Endothelial cell of umbilical vein (primary cell): Measurements from ENCODE around the gene PPP2R2C. TPM values are rescaled to one million over a fixed set of nuclear protein-coding genes. Genes with fewer than 3 reads are reported as not detected.

Source experiments
- BruUV-seq: library from RNA; stranded (reverse); fragments of 400-500 nt; replicated peaks from 2 replicates; lab custom pipeline; 2021; lab: Mats Ljungman, UMichigan
- CTCF ChIA-PET: fragments of 300-600, 350-600 bp; sonication (Branson Sonifier 250); formaldehyde crosslinking; loops from one replicate; lab custom pipeline; 2021; ENCODE audit warnings: antibody characterized with exemption, inconsistent platforms; lab: Charles Lee
- POLR2A ChIA-PET: fragments of 300-600, 350-600 bp; sonication (Branson Sonifier 250); formaldehyde crosslinking; loops from one replicate; lab custom pipeline; 2021; ENCODE audit warnings: antibody characterized with exemption, inconsistent platforms; lab: Charles Lee
- DNase-seq: peaks from one replicate; pipeline ENCODE4 v3.0.0-alpha.2; 2011; ENCODE audit warnings: low read depth, low spot score
- FAIRE-seq: peaks from 2 replicates; lab custom pipeline; 2011; peaks lifted over from hg19 to GRCh38; lab: Jason Lieb, UNC
- H2AFZ ChIP-seq: 2 replicates; pipeline ENCODE4 v1.6.0; 2012; ENCODE audit warnings: low read depth, low read length, control low read depth, inconsistent platforms
- H3K27ac ChIP-seq: 2 replicates; pipeline ENCODE4 v1.5.1; 2011; ENCODE audit warnings: low read depth, mild to moderate bottlenecking, control low read depth, low read length, moderate library complexity; ENCODE audit not compliant: insufficient read depth
- H3K27me3 ChIP-seq, 2 experiments: 2 replicates each; pipeline versions ENCODE4 v1.6.0 to v1.6.1; 2011; ENCODE audit warnings: low read length in 2 of 2, mixed read lengths in 1 of 2; ENCODE audit not compliant: control insufficient read depth in 2 of 2, insufficient read depth in 2 of 2
- H3K36me3 ChIP-seq, 2 experiments: 2 replicates in 1 of 2; 3 replicates in 1 of 2; pipeline ENCODE4 v1.5.1; 2011; ENCODE audit warnings: low read length in 2 of 2, mild to moderate bottlenecking in 1 of 2, moderate library complexity in 1 of 2; ENCODE audit not compliant: control insufficient read depth in 2 of 2, insufficient read depth in 2 of 2; ENCODE audit errors: extremely low read depth in 1 of 2
- H3K4me1 ChIP-seq: 3 replicates; pipeline ENCODE4 v1.5.1; 2011; ENCODE audit warnings: mild to moderate bottlenecking, low read length; ENCODE audit not compliant: control insufficient read depth, insufficient read depth; ENCODE audit errors: extremely low read depth
- H3K4me2 ChIP-seq: 2 replicates; pipeline ENCODE4 v1.6.1; 2011; ENCODE audit warnings: low read length, control low read depth, mixed read lengths; ENCODE audit not compliant: insufficient read depth
- H3K4me3 ChIP-seq, 3 experiments: fragments of 200-600 bp in 1 of 3; sonication (generic), shearing (Covaris generic) in 1 of 3; replicated peaks in 1 of 3; 2 replicates each; pipeline ENCODE4 v1.5.1; 2011 to 2016; ENCODE audit warnings: control low read depth in 3 of 3, low read length in 3 of 3, mild to moderate bottlenecking in 2 of 3, inconsistent platforms in 1 of 3, low read depth in 1 of 3, moderate library complexity in 1 of 3; ENCODE audit not compliant: insufficient read depth in 1 of 3
- H3K79me2 ChIP-seq: 2 replicates; pipeline ENCODE4 v1.6.0; 2012; ENCODE audit warnings: low read length, inconsistent platforms; ENCODE audit not compliant: control insufficient read depth, insufficient read depth
- H3K9ac ChIP-seq: replicated peaks from 2 replicates; pipeline ENCODE3; 2011; ENCODE audit warnings: low read length, control low read depth; ENCODE audit not compliant: insufficient read depth; ENCODE audit errors: extremely low read depth
- H3K9me1 ChIP-seq: replicated peaks from 3 replicates; pipeline ENCODE4 v1.6.0; 2011; ENCODE audit warnings: mild to moderate bottlenecking, low read length; ENCODE audit not compliant: control insufficient read depth, insufficient read depth; ENCODE audit errors: extremely low read depth
- H3K9me3 ChIP-seq: replicated peaks from 2 replicates; pipeline ENCODE4 v1.5.1; 2012; ENCODE audit warnings: low read length, inconsistent platforms; ENCODE audit not compliant: control insufficient read depth, insufficient read depth
- H4K20me1 ChIP-seq: replicated peaks from 2 replicates; pipeline ENCODE3; 2011; ENCODE audit warnings: mild to moderate bottlenecking, low read length; ENCODE audit not compliant: control insufficient read depth, insufficient read depth; ENCODE audit errors: extremely low read depth
- CTCF ChIP-seq, 2 donors: IDR thresholded peaks; 1 replicate in 1 of 2; 2 replicates in 1 of 2; pipeline ENCODE4 v1.5.1; 2011; ENCODE audit warnings: low read length in 2 of 2, mild to moderate bottlenecking in 2 of 2, moderate library complexity in 2 of 2, control low read depth in 1 of 2, inconsistent platforms in 1 of 2, low read depth in 1 of 2; ENCODE audit not compliant: insufficient read depth in 1 of 2; ENCODE audit errors: extremely low read depth in 1 of 2
- EZH2 ChIP-seq: IDR thresholded peaks from 2 replicates; pipeline ENCODE4 v1.6.1; 2012; ENCODE audit warnings: borderline replicate concordance, low read depth, mild to moderate bottlenecking, moderate library complexity, low read length, inconsistent platforms; ENCODE audit not compliant: severe bottlenecking
- FOS ChIP-seq: IDR thresholded peaks from 2 replicates; pipeline ENCODE4 v1.6.1; 2011; ENCODE audit warnings: mild to moderate bottlenecking, low read length, moderate library complexity, borderline replicate concordance; ENCODE audit not compliant: insufficient read depth
- GATA2 ChIP-seq: IDR thresholded peaks from 2 replicates; pipeline ENCODE4 v1.7.0; 2011; ENCODE audit warnings: low read depth, mild to moderate bottlenecking, moderate library complexity, mixed read lengths, low read length; ENCODE audit not compliant: insufficient read length, insufficient read depth
- JUN ChIP-seq: IDR thresholded peaks from 2 replicates; pipeline ENCODE4 v1.6.1; 2011; ENCODE audit warnings: borderline replicate concordance, low read depth; ENCODE audit not compliant: insufficient read length, insufficient read depth
- MAX ChIP-seq: IDR thresholded peaks from 2 replicates; pipeline ENCODE4 v1.6.1; 2011; ENCODE audit not compliant: insufficient read depth, insufficient read length
- MYC ChIP-seq: IDR thresholded peaks from one replicate; pipeline ENCODE4 v1.6.1; 2011; ENCODE audit warnings: mild to moderate bottlenecking, low read depth, low read length
- POLR2A ChIP-seq: IDR thresholded peaks from 2 replicates; pipeline ENCODE4 v1.6.1; 2012; ENCODE audit warnings: low read depth, mild to moderate bottlenecking, control low read depth, low read length
- POLR2AphosphoS5 ChIP-seq: IDR thresholded peaks from 2 replicates; pipeline ENCODE4 v1.6.1; 2012; ENCODE audit warnings: low read depth, mild to moderate bottlenecking, control low read depth, low read length, moderate library complexity; ENCODE audit not compliant: insufficient read depth
- dilution Hi-C: fragments of 300-500 bp; cut with MboI; formaldehyde crosslinking; loops from one replicate; pipeline ENCODE4 v1.15.0; 2019; ENCODE audit warnings: low sequenced_read_pairs; ENCODE audit not compliant: extremely low pct_ligation_motif_present
- intact Hi-C: fragments of 100-400 bp; cut with micrococcal nuclease; formaldehyde crosslinking; loops from one replicate; pipeline ENCODE4 v1.10.0; 2022
- polyA plus RNA-seq, 4 experiments: library from polyadenylated mRNA; depleted of rRNA in 3 of 4; stranded (reverse) in 3 of 4; unstranded in 1 of 4; fragments of >200 nt; gene quantifications; 2 replicates each; pipeline versions ENCODE4 v1.2.1 to v1.2.3, GENCODE V29; 2011 to 2012; ENCODE audit warnings: missing spikeins in 1 of 4
- total RNA-seq: library from RNA; stranded (reverse); gene quantifications from 2 replicates; pipeline ENCODE4 v1.2.3, GENCODE V29; 2021

The PPP2R2C gene
- total and polyA plus RNA-seq, 2 donors (not counting 3 experiments of a cell fraction or from before 2014, with no cell fraction given): 0.03 to 0.09 TPM

GRCh38 chr4:6332669-6333050 lies 139.8 kb downstream of the PPP2R2C start:
- intact Hi-C loops: loop anchor here (1.0 kb wide), 2 partner anchors 68 to 214 kb away; no protein-coding TSS in a partner anchor
- H3K27me3 ChIP-seq: peaks cover 0 to 3% of the 10 kb centered on the region in 2 experiments
- CTCF ChIA-PET: interaction anchor here (0.8 to 16.2 kb wide), 22 partner anchors 9 to 335 kb away, joined by 3 to 808 read pairs (median 8); partner anchors contain the start of genes MAN2B2 and WFS1
- no peaks in the 10 kb centered on the region for H3K36me3 ChIP-seq
- POLR2A ChIA-PET: no interaction called here
- no peaks in the 10 kb centered on the region for H3K4me1 ChIP-seq
- H3K9ac ChIP-seq: no peak overlapping the region
- H3K9me3 ChIP-seq: no peaks in the 10 kb centered on the region
- H2AFZ ChIP-seq: no peak overlapping the region
- H4K20me1 ChIP-seq: no peaks in the 10 kb centered on the region
- H3K27ac ChIP-seq: no peak overlapping the region
- DNase-seq (no peak), FAIRE-seq (no peak)
- TF ChIP-seq MAX (no peak), FOS (no peak), JUN (no peak), MYC (no peak), GATA2 (no peak), CTCF (IDR thresholded peaks at IDR 0.05; ENCODE audit: extremely low read depth in 1 of 2, insufficient read depth in 1 of 2, low read depth in 1 of 2, low read length in 2 of 2) (no peak), POLR2A (no peak), EZH2 (no peak), POLR2AphosphoS5 (no peak)
- no peaks in the 10 kb centered on the region for H3K79me2 ChIP-seq
- H3K4me2 ChIP-seq: no peak overlapping the region
- dilution Hi-C loops: no loop called here
- no TSS peak for BruUV-seq
- no peaks in the 10 kb centered on the region for H3K9me1 ChIP-seq
- H3K4me3 ChIP-seq: no peak overlapping the region
